CD14-positive monocyte (primary cell): ENCODE measurements around the gene HECW1. TPM values are rescaled to one million over a fixed set of nuclear protein-coding genes. Genes with fewer than 3 reads are reported as not detected.
A peak's percentile ranks its signal among the peaks of the same experiment; 100 is the strongest.
"Not testable (repeated sequence)": the region's sequence is repeated elsewhere in the genome, so short reads cannot be mapped to it uniquely, and the experiment has no call there.

Source experiments
- DNase-seq, 3 donors: peaks; one replicate each; pipeline ENCODE4 v3.0.0-alpha.2; 2011 to 2022
- H2AFZ ChIP-seq: 2 replicates; pipeline ENCODE4 v1.6.0; 2012; ENCODE audit warnings: mild to moderate bottlenecking, low read depth, low read length, inconsistent platforms; ENCODE audit not compliant: insufficient read depth, poor library complexity, severe bottlenecking
- H3K27ac ChIP-seq, 2 donors: 1 replicate in 1 of 2; 2 replicates in 1 of 2; pipeline ENCODE4 v1.5.1; 2012 to 2013; ENCODE audit warnings: low read length in 2 of 2, control low read depth in 1 of 2, inconsistent platforms in 1 of 2, low read depth in 1 of 2, mild to moderate bottlenecking in 1 of 2
- H3K27me3 ChIP-seq, 2 donors: one replicate each; pipeline versions ENCODE4 v1.6.0 to v1.6.1; 2011 to 2013; ENCODE audit warnings: low read length in 2 of 2; ENCODE audit not compliant: control insufficient read depth in 2 of 2, insufficient read depth in 2 of 2
- H3K36me3 ChIP-seq, 2 donors: replicated peaks in 1 of 2; 1 replicate in 1 of 2; 2 replicates in 1 of 2; pipeline versions ENCODE4 v1.5.1 to v1.6.1; 2012 to 2013; ENCODE audit warnings: low read length in 2 of 2, control low read depth in 1 of 2, inconsistent platforms in 1 of 2, mild to moderate bottlenecking in 1 of 2; ENCODE audit not compliant: insufficient read depth in 2 of 2, control insufficient read depth in 1 of 2
- H3K4me1 ChIP-seq, 2 donors: 1 replicate in 1 of 2; 2 replicates in 1 of 2; pipeline versions ENCODE4 v1.5.1 to v1.6.1; 2012 to 2013; ENCODE audit warnings: low read length in 2 of 2, control low read depth in 1 of 2, inconsistent platforms in 1 of 2, mild to moderate bottlenecking in 1 of 2, moderate library complexity in 1 of 2; ENCODE audit not compliant: insufficient read depth in 2 of 2, control insufficient read depth in 1 of 2
- H3K4me2 ChIP-seq: replicated peaks from 2 replicates; pipeline ENCODE3; 2012; ENCODE audit warnings: low read length, moderate library complexity, mild to moderate bottlenecking; ENCODE audit not compliant: poor library complexity, severe bottlenecking; ENCODE audit errors: extremely low read depth
- H3K4me3 ChIP-seq, 3 experiments: fragments of 200-600 bp in 1 of 3; sonication (generic) in 1 of 3; replicated peaks in 1 of 3; 1 replicate in 2 of 3; 2 replicates in 1 of 3; pipeline ENCODE4 v1.5.1; 2011 to 2013; ENCODE audit warnings: low read length in 3 of 3, mild to moderate bottlenecking in 3 of 3, control low read depth in 2 of 3, low read depth in 2 of 3, inconsistent platforms in 1 of 3, moderate library complexity in 1 of 3
- H3K79me2 ChIP-seq: 2 replicates; pipeline ENCODE4 v1.6.0; 2012; ENCODE audit warnings: mild to moderate bottlenecking, control low read depth, inconsistent platforms, low read length, moderate library complexity; ENCODE audit not compliant: insufficient read depth
- H3K9ac ChIP-seq: 2 replicates; pipeline ENCODE4 v1.6.0; 2017; ENCODE audit warnings: low read length, mild to moderate bottlenecking; ENCODE audit not compliant: insufficient read depth, poor library complexity, severe bottlenecking
- H3K9me3 ChIP-seq, 2 donors: replicated peaks in 1 of 2; 1 replicate in 1 of 2; 2 replicates in 1 of 2; pipeline versions ENCODE4 v1.5.1 to v1.6.1; 2012 to 2013; ENCODE audit warnings: low read length in 2 of 2, control low read depth in 1 of 2; ENCODE audit not compliant: control insufficient read depth in 1 of 2, insufficient read depth in 1 of 2
- H4K20me1 ChIP-seq: 2 replicates; pipeline ENCODE4 v1.6.0; 2012; ENCODE audit warnings: mild to moderate bottlenecking, low read length, control low read depth, moderate library complexity; ENCODE audit not compliant: insufficient read depth
- H3K27ac Mint-ChIP-seq, 7 donors: one replicate each; pipeline ENCODE4 v1.8.0; 2020; ENCODE audit warnings: mild to moderate bottlenecking in 7 of 7, mixed read lengths in 7 of 7, moderate library complexity in 6 of 7, inconsistent platforms in 2 of 7
- H3K27me3 Mint-ChIP-seq, 3 donors: one replicate each; pipeline ENCODE4 v1.8.0; 2021 to 2022; ENCODE audit warnings: low read depth in 3 of 3, mild to moderate bottlenecking in 3 of 3, mixed read lengths in 3 of 3, moderate library complexity in 3 of 3, inconsistent platforms in 1 of 3
- H3K36me3 Mint-ChIP-seq, 2 donors: one replicate each; pipeline ENCODE4 v1.8.0; 2020; ENCODE audit warnings: mixed read lengths in 2 of 2, inconsistent platforms in 1 of 2, mild to moderate bottlenecking in 1 of 2
- H3K4me1 Mint-ChIP-seq: one replicate; pipeline ENCODE4 v1.8.0; 2020; ENCODE audit warnings: mild to moderate bottlenecking, mixed read lengths
- H3K4me3 Mint-ChIP-seq, 2 donors: one replicate each; pipeline ENCODE4 v1.8.0; 2020; ENCODE audit warnings: mild to moderate bottlenecking in 2 of 2, mixed read lengths in 2 of 2, moderate library complexity in 1 of 2
- H3K9me3 Mint-ChIP-seq, 7 donors: one replicate each; pipeline ENCODE4 v1.8.0; 2020 to 2022; ENCODE audit warnings: mixed read lengths in 7 of 7, mild to moderate bottlenecking in 6 of 7, moderate library complexity in 6 of 7, inconsistent platforms in 2 of 7
- WGBS: methylation state at CpG from one replicate; pipeline ENCODE4 v1.1.5; 2013; ENCODE audit warnings: missing lambda C conversion rate; ENCODE audit not compliant: insufficient coverage; 5-methylcytosine and 5-hydroxymethylcytosine counted together
- intact Hi-C, 2 donors: fragments of 100-400 bp; cut with micrococcal nuclease; formaldehyde crosslinking; loops; one replicate each; pipeline versions ENCODE4 v1.15.0 to v1.15.1; 2023
- polyA plus RNA-seq, 3 donors: library from polyadenylated mRNA; depleted of rRNA in 1 of 3; unstranded in 2 of 3; stranded (reverse) in 1 of 3; fragments of 300-500 nt in 2 of 3; fragments of >200 nt in 1 of 3; fragmentation: Illumina TruSeq in 2 of 3; gene quantifications; 1 replicate in 2 of 3; 2 replicates in 1 of 3; pipeline ENCODE4 v1.2.3, GENCODE V29; 2012 to 2021
- TF ChIP-seq, protein P1 (sequence below): fragments of 200-600 bp; IDR thresholded peaks from one replicate; pipeline ENCODE4 v1.8.0; 2022; ENCODE audit warnings: antibody characterized with exemption, mild to moderate bottlenecking

The HECW1 gene
- polyA plus RNA-seq, 3 donors: not detected

DNA sequence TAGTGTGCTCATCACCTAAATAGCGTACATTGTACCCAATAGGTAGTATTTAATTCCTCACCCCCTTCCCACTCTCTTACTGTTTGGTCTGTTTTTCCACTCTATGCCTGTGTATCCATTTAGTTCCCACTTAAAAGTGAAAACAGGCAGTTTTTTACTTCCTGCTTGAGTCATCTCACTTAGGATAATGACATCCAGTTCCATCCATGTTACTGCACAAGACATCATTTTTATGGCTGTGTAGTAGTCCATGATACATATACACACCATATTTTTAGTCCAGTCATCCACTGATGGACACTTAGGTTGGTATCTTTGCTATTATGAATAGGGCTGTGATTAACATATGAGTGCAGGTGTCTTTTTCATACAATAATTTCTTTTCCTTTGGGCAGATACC, 480.6 kb downstream of the HECW1 start:
- H4K20me1 ChIP-seq: peaks cover 17% of the 10 kb centered on the region
- peaks cover 1 to 4% (median 1%) of the 10 kb centered on the region in 3 donors for H3K27me3 Mint-ChIP-seq

DNA sequence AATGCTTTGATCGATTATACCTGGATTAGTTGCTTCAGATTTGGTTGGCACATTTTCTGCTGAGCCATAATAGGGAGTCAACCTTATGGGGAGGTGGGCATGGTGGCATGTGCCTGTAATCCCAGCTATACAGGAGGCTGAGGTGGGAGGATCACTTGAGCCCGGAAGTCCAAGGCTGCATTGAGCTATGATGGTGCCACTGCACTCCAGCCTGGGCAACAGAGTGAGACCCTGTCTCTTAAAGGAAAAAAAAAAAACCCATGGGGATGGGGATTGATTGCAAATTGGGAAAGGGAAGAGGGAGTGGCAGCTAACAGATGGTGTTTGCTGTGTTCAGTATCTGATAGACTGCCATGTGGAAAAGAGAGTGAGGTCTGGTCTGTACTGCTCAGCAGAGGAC, 481.6 kb downstream of the HECW1 start:
- Mint-ChIP-seq H3K36me3 (peaks cover 17 to 30% of the 10 kb centered on the region in 2 donors), H3K4me3 (no peak overlapping the region), H3K4me1 (peaks cover 12% of the 10 kb centered on the region), H3K9me3 (no peaks in the 10 kb centered on the region), H3K27me3 (peaks cover 0 to 4% (median 1%) of the 10 kb centered on the region in 3 donors), H3K27ac (peak overlapping the region in 1 of 7 donors; percentile 32)
- Histone ChIP-seq H3K9ac (no peak overlapping the region), H3K4me3 (no peak overlapping the region), H3K27ac (no peak overlapping the region), H3K27me3 (no peaks in the 10 kb centered on the region), H4K20me1 (peaks cover 17% of the 10 kb centered on the region), H3K4me1 (no peaks in the 10 kb centered on the region), H3K79me2 (peaks cover 6% of the 10 kb centered on the region), H2AFZ (no peak overlapping the region), H3K4me2 (no peak overlapping the region), H3K9me3 (no peaks in the 10 kb centered on the region), H3K36me3 (peaks cover 9 to 13% of the 10 kb centered on the region in 2 donors)
- 100% methylated on average over 2 of the region's 2 CpGs for WGBS
- intact Hi-C loops: no loop called here
- TF ChIP-seq, protein P1, sequence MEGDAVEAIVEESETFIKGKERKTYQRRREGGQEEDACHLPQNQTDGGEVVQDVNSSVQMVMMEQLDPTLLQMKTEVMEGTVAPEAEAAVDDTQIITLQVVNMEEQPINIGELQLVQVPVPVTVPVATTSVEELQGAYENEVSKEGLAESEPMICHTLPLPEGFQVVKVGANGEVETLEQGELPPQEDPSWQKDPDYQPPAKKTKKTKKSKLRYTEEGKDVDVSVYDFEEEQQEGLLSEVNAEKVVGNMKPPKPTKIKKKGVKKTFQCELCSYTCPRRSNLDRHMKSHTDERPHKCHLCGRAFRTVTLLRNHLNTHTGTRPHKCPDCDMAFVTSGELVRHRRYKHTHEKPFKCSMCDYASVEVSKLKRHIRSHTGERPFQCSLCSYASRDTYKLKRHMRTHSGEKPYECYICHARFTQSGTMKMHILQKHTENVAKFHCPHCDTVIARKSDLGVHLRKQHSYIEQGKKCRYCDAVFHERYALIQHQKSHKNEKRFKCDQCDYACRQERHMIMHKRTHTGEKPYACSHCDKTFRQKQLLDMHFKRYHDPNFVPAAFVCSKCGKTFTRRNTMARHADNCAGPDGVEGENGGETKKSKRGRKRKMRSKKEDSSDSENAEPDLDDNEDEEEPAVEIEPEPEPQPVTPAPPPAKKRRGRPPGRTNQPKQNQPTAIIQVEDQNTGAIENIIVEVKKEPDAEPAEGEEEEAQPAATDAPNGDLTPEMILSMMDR: no peak
- no peak for DNase-seq

More for the DNA sequence above, 480.6 kb downstream of the HECW1 start:
- no peak for DNase-seq
- Mint-ChIP-seq H3K4me1 (peaks cover 12% of the 10 kb centered on the region), H3K36me3 (peaks cover 10 to 20% of the 10 kb centered on the region in 2 donors), H3K4me3 (no peak overlapping the region), H3K9me3 (no peaks in the 10 kb centered on the region), H3K27ac (peak overlapping the region in 1 of 7 donors; percentile 22)
- no peaks in the 10 kb centered on the region for H3K27me3 ChIP-seq
- no CpG with 5 or more reads among the region's 1 CpG for WGBS
- TF ChIP-seq, protein P1: no peak
- no peak overlapping the region for H3K27ac ChIP-seq
- peaks cover 13% of the 10 kb centered on the region for H3K79me2 ChIP-seq
- intact Hi-C loops: no loop called here
- no peak overlapping the region for H3K4me2 ChIP-seq
- H3K4me1 ChIP-seq: no peaks in the 10 kb centered on the region
- no peak overlapping the region for H3K9ac ChIP-seq
- H3K9me3 ChIP-seq: no peaks in the 10 kb centered on the region
- no peak overlapping the region for H3K4me3 ChIP-seq
- H2AFZ ChIP-seq: no peak overlapping the region
- H3K36me3 ChIP-seq: peaks cover 6 to 9% of the 10 kb centered on the region in 2 donors

DNA sequence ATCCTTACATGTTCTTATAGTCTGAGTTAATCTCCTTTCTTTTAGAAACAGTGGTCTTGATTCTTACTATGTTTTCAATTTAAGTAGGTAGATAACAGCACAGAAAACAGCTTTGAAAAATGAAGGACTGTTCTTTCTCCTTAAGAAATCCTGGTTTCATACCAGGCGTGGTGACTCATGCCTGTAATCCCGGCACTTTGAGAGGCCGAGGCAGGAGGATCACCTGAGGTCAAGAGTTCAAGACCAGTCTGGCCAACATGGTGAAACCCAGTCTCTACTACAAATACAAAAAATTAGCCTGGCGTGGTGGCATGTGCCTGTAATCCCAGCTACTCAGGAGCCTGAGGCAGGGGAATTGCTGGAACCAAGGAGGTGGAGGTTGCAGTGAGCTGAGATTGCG, 484.0 kb downstream of the HECW1 start:
- H3K79me2 ChIP-seq, intact Hi-C loops, H3K27ac ChIP-seq, H2AFZ ChIP-seq, H3K4me3 ChIP-seq, H3K9me3 ChIP-seq, H3K4me3 Mint-ChIP-seq, H3K9me3 Mint-ChIP-seq, H3K4me1 Mint-ChIP-seq, H3K9ac ChIP-seq, H3K27me3 ChIP-seq, H4K20me1 ChIP-seq, H3K4me2 ChIP-seq, DNase-seq, H3K27me3 Mint-ChIP-seq, H3K4me1 ChIP-seq: not testable (repeated sequence)
- H3K36me3 Mint-ChIP-seq: peaks cover 28 to 40% of the 10 kb centered on the region in 2 donors
- peak overlapping the region in 2 of 7 donors; percentile 21 to 50 for H3K27ac Mint-ChIP-seq
- 83% methylated on average over 1 of the region's 5 CpGs for WGBS
- peaks cover 12 to 25% of the 10 kb centered on the region in 2 donors for H3K36me3 ChIP-seq
